COLO668 (cell line): ENCODE measurements around the gene NOB1.
"Not testable (repeated sequence)": the region's sequence is repeated elsewhere in the genome, so short reads cannot be mapped to it uniquely, and the experiment has no call there.

Experiments used
- DNase-seq: peaks from one replicate; lab custom pipeline; 2025; ENCODE audit not compliant: unreplicated experiment; lab: John Stamatoyannopoulos, UW

The NOB1 gene

GRCh38 chr16:69754469-69755310 is at the start of gene NOB1:
TSS of gene NOB1 (minus strand) at chr16:69754926. CDS start at chr16:69754910, 16 bp downstream.
- DNase-seq = peak; percentile 97

- DNase-seq = no peak
These were observed 49.6 kb upstream of the NOB1 start for GRCh38 chr16:69804297-69804696.

- DNase-seq = no peak
These were observed 44.9 kb upstream of the NOB1 start for GRCh38 chr16:69799611-69800031.

GRCh38 chr16:69798466-69798865 is 43.7 kb upstream of the NOB1 start:
- DNase-seq = no peak

- peak; percentile 3 for DNase-seq
These were observed 41.8 kb upstream of the NOB1 start for GRCh38 chr16:69796285-69797118.

- no peak for DNase-seq
These were observed 39.8 kb upstream of the NOB1 start for GRCh38 chr16:69794486-69794885.

GRCh38 chr16:69793526-69793925 is 38.8 kb upstream of the NOB1 start:
- no peak for DNase-seq

- DNase-seq = not testable (repeated sequence)
These were observed 36.7 kb upstream of the NOB1 start for GRCh38 chr16:69791391-69791847.

- no peak for DNase-seq
These were observed 33.2 kb upstream of the NOB1 start for GRCh38 chr16:69787883-69788282.

GRCh38 chr16:69784586-69784985 is 29.9 kb upstream of the NOB1 start:
- DNase-seq = no peak

- no peak for DNase-seq
These were observed 26.4 kb upstream of the NOB1 start for GRCh38 chr16:69781118-69781517.

- no peak for DNase-seq
These were observed 25.0 kb upstream of the NOB1 start for GRCh38 chr16:69779724-69780123.

- DNase-seq = no peak
These were observed 20.8 kb upstream of the NOB1 start for GRCh38 chr16:69775563-69775962.

- DNase-seq = no peak
These were observed 18.7 kb upstream of the NOB1 start for GRCh38 chr16:69773260-69773947.

GRCh38 chr16:69771651-69771967 is 16.9 kb upstream of the NOB1 start:
- no peak for DNase-seq

- no peak for DNase-seq
These were observed 14.7 kb upstream of the NOB1 start for GRCh38 chr16:69769404-69769803.

GRCh38 chr16:69768666-69769065 is 13.9 kb upstream of the NOB1 start:
- DNase-seq = no peak

- DNase-seq = no peak
These were observed 12.9 kb upstream of the NOB1 start for GRCh38 chr16:69767459-69768229.

- DNase-seq = no peak
These were observed 8.8 kb upstream of the NOB1 start for GRCh38 chr16:69763599-69763942.

GRCh38 chr16:69762814-69763598 is 8.3 kb upstream of the NOB1 start:
- DNase-seq = no peak
